ENCODE data around the gene THAP7. TPM values are rescaled to one million over a fixed set of nuclear protein-coding genes. Genes with fewer than 3 reads are reported as not detected.
A peak's percentile ranks its signal among the peaks of the same experiment; 100 is the strongest.

THAP7 gene
- polyA plus RNA-seq, 10 donors, result 11.9 to 20.6 (median 15.6) TPM

DNA sequence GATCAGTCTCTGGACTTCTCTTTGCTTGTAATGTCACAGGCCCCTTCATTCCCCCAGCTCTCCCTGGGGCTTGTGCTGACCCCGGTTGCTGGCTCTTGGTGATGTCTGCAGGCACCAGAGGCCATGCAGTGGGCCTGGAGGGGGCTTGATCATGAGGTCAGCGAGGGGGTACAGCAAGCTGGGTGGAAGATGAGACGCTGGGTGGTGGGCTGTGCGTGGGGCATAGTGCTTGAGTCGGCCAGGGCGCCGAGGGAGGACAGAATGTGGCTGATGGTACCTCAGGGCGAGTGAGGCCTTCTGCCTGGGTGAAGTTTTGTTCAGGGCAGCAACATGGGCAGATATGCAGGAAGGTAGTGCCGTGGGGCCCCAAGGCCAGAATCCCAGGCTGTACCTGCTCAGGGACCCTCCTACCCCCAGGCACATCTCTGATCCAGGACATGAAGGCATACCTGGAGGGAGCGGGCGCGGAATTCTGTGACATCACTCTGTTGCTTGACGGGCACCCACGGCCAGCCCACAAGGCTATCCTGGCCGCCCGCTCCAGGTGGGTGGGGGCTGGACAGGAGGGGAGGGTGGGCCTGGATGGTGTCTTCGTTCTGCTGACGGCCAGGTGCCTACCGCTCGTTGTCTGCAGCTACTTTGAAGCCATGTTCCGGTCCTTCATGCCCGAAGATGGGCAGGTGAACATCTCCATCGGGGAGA is 6.4 kb downstream of the THAP7 start:
- no peak for DNase-seq

DNA sequence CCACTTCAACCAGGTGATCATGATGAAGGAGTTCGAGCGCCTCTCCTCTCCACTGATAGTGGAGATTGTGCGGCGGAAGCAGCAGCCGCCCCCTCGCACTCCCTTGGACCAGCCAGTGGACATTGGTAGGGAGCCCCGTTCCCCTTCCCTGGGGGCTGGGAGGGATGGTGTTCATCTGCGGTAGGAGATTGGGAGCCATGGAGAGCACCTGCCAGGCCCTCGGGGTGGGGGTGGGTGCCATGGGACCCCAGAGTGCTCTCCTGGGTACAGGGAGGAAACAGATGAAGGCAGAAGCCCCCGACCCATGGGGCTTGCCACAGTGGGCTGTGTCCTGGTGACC is 7.0 kb downstream of the THAP7 start:
- DNase-seq, result no peak

DNA sequence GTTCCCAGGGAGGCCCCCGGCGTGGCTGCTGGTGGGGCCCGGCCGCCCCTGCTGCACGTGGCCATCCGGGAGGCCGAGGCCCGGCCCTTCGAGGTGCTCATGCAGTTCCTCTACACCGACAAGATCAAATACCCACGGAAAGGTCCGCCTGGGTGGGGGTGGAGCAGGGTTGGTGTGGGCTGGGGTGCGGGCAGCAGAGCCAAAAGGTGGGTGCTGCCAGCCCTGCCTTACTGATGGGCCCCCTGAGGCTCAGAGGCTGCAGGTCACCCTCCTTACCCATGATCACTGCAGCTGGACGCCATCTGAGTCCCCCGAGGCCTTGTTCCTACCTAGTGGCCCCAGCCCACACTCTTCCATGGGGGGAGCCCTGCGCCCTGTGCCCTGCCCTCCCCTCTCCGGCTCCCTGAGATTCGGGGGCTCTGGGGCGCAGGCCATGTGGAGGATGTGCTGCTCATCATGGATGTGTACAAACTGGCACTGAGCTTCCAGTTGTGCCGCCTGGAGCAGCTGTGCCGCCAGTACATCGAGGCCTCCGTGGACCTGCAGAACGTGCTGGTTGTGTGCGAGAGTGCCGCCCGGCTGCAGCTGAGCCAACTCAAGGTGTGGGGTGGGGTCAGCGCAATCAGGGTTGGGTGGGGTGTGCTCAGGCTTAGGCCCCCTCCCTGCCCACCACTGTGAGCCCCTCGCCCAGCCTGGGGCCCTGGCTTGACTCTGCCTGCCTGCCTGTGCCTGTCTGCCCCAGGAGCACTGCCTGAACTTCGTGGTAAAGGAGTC is 7.6 kb downstream of the THAP7 start:
- DNase-seq, result no peak

GRCh38 chr22:20993304-20994127 is 8.4 kb downstream of the THAP7 start:
- DNase-seq, result no peak

GRCh38 chr22:20992456-20993303 is 9.2 kb downstream of the THAP7 start:
- DNase-seq, result no peak

- DNase-seq, result no peak
Measured at GRCh38 chr22:20992056-20992442, 9.9 kb downstream of the THAP7 start.

DNA sequence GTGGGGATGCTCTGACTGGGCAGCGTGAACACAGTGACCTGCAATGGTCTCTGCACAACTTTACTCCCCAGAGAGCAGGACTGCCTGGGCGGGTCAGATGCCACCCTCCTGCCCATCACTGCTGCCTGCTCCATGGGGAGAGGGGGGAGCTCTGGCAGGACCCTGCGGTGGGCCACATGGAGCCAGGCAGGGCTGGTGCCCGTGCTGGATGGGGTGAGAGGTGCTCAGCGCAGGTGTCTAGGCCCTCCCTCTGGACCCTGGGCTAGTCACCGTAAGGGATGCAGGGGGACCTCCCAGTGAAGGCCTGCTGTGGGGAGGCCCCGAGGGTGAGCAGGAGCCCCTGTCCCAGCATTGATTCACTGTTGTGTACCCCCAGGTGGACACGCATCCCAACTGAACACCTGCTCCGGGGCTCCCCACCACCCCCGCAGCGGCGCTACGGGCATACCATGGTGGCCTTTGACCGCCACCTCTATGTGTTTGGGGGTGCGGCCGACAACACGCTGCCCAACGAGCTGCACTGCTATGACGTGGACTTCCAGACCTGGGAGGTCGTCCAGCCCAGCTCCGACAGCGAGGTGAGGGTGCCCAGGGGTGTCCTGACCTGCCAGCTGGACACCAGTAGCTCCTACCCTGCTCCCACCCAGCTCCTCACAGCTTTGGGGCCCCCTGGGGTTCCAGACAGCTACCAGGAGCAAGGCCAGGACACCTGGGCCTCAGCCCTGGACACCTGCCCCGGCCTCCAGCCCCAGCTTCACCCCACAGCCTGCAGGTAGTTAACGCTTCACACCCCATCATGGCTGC is 10.5 kb downstream of the THAP7 start:
- DNase-seq, result no peak

- peak in 1 of 3 donors; percentile 5 for DNase-seq
Measured at GRCh38 chr22:20990184-20991180, 11.4 kb downstream of the THAP7 start.

DNA sequence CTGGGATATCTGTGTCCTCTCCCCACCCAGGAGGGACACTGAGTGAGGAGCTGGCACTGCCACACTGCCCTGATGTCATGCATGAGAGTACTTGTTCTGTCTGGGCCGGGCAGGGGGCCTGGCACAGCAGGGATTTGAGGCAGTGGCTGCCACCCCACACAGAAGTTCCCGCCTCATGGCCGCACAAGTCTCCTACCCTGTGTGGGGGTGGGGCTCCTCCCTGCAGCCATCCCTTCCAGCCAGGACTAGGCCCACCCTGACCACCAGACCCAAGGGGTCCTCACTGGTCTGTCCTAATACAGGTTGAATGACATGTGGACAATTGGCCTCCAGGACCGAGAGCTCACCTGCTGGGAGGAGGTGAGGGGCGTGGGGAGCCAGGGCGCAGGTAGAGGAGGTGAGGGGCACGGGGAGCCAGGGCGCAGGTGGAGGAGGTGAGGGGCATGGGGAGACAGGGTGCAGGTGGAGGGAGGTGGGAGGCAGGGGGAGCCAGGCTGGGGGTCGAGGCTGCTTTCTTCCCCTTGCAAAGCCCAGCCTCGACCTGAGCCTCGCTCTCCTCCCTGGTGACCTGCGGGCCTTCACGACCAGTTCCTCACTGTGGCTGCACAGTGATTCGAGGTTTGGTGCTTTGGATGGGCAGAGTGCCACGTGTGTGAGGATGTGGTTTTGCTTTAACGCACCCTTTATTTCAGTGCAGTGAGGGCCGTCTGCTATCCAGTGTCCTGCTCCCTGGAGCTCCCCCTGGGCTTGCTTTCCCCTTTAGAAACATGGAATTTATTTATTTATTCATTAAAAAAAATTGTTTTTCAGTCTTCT is 12.4 kb downstream of the THAP7 start:
- DNase-seq, result peak in 1 of 3 donors; percentile 1

DNA sequence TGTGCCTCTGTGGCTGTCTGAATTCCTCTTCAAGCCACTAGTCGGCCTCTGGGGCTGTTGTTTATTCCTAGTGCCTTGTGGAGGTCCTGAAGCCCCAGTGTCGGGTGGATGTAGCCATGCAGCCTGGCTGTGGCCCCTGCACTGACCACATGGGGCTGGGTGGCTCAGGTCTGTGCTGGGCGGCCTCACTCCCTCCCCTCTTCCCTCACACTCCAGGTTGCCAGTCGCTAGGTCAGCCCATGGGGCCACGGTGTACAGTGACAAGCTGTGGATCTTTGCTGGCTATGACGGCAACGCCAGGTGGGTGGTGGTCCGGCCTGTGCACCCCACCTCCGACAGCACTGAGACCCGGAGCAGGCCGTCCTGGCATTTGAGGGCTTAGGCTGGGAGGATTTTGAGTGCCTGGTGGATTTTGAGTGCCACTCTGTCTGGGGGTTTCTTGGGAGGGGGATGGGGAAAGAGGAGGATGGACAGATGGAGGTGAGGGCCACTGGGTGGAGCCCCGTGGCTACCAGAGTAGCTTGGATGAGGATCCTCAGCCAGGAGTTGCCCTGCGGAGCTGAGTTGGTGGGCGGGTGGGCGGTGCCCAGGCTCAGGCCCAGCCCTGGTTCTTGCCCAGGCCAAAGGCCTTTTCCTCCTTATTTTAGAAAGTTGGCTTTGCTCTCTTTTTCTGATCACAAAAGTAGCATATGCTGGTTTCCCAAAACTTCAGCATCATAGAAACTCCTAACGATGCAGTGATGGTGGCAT is 13.2 kb downstream of the THAP7 start:
- no peak for DNase-seq

- DNase-seq, result no peak
Measured at GRCh38 chr22:20987375-20987774, 14.5 kb downstream of the THAP7 start.

GRCh38 chr22:20986365-20986764 is 15.6 kb downstream of the THAP7 start:
- no peak for DNase-seq

- DNase-seq, result no peak
Measured at GRCh38 chr22:20985720-20986119, 16.2 kb downstream of the THAP7 start.

DNA sequence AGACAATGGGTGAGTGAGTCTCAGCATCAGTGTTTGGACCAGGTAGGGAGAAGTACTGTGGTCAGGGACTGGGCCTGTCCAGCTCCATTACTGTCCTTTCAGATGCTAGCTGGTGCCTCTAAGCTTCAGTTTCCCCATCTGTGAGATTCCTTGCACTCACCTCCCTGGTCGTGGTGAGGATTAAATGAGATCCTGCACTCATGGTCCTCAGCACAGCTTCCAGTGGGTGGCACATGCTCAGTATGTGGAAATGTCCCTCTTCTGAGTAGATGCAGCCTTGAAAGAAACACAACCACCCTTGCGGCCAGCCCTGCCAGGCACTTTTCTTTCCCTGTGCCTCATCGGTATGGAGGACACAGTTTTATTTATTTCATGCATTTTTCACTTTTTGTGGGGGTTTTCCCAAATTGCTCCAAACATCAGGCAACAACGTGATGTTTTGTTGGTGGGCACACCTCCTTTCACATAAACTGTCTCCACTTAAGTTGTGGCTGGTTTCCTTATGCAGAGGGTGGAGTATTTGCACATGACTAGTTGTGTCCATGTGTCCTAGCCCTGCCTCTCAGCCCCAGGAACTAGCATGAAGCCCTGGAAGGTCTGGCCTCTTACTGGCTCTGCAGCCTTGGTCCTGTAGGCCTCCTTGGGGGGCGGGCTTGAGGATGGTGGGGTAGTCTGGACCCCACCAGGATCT is 18.7 kb downstream of the THAP7 start:
- no peak for DNase-seq

DNA sequence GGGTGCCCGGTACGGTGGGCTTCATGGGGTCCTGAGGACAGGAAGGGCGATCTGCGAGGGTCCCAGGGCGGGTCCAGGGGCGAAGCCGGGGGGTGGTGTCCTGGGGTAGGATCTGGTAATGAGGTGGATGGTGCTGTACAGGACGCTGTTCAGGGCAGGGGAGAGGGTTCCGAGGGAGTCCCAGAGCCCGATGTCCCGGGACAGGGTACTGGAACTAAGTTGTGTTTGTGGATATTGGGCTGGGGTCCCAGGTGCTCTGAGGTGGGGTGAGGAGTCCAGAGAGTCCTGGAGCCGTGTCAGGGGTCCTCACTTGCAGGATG is 19.4 kb downstream of the THAP7 start:
- DNase-seq, result no peak

DNA sequence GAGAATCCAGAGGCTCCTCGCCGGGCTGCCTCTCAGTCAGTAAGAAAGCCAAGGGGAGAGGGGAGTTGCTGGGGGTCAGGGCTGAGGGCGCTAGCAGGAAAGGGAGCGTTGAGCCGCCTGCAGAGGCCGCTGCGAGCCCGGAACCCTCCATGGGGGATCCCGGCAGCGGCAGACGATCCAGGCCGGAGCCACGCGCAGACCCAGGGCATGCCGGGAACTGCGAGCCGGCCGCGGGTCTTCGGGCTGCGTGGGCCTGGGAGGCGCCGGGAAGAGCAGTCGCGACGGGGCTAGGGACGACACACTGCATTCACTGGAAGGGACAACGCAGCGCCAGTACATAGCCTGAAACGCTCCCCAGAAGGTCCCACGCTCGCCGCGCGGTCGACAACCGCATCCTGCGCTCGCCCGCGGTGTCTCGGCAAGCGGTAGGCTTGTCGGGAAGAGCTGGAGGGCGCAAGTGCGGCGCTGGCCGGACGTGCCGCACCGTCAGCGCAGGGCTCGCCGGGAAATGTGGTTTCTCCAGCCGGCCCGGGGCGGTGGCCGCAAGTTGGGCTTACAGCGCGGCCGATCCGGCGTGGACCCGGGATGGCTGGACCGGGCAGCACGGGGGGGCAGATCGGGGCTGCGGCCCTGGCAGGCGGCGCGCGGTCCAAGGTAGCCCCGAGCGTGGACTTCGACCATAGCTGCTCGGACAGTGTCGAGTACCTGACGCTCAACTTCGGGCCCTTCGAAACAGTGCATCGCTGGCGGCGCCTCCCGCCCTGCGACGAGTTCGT is 19.9 kb downstream of the THAP7 start, which contains the start of gene LZTR1:
TSS of gene LZTR1 (plus strand) at position 511 of the 776 bp plus-strand sequence. CDS start at position 586, 75 bp downstream.
- DNase-seq, result peak; percentile 79 to 97 (median 91)
